GM23338 (cell line): ENCODE results near the gene TULP4.

Source experiments
- CREB1 ChIP-seq: fragments of 250-450 bp; sonication (Bioruptor Pico); IDR thresholded peaks from 2 replicates; pipeline ENCODE4 v1.5.0; 2020; ENCODE audit warnings: low read depth, mild to moderate bottlenecking, moderate library complexity
- EZH2 ChIP-seq: fragments of 200-600 bp; sonication (generic); IDR thresholded peaks from one replicate; pipeline ENCODE4 v1.8.0; 2017; ENCODE audit warnings: antibody characterized with exemption, mild to moderate bottlenecking, low read depth; ENCODE audit not compliant: unreplicated experiment
- EZH2phosphoT487 ChIP-seq: fragments of 200-600 bp; sonication (generic); IDR thresholded peaks from one replicate; pipeline ENCODE4 v1.8.1; 2018; ENCODE audit warnings: antibody characterized with exemption; ENCODE audit not compliant: unreplicated experiment
- JUNB ChIP-seq: IDR thresholded peaks from one replicate; pipeline ENCODE4 v1.6.1; 2016; ENCODE audit warnings: antibody characterized with exemption; ENCODE audit not compliant: unreplicated experiment
- NANOG ChIP-seq: IDR thresholded peaks from 2 replicates; pipeline ENCODE4 v1.6.1; 2016; ENCODE audit warnings: antibody characterized with exemption, borderline replicate concordance
- POLR2AphosphoS5 ChIP-seq: IDR thresholded peaks from 2 replicates; pipeline ENCODE4 v1.6.1; 2016; ENCODE audit warnings: antibody characterized with exemption, low read depth
- REST ChIP-seq: IDR thresholded peaks from one replicate; pipeline ENCODE4 v1.6.1; 2018; ENCODE audit warnings: antibody characterized with exemption; ENCODE audit not compliant: unreplicated experiment
- STAT1 ChIP-seq: IDR thresholded peaks from one replicate; pipeline ENCODE4 v1.6.1; 2016; ENCODE audit warnings: antibody characterized with exemption; ENCODE audit not compliant: unreplicated experiment
- ZNF331 ChIP-seq: fragments of 250-450 bp; sonication (Bioruptor Pico); IDR thresholded peaks from 2 replicates; pipeline ENCODE4 v1.5.0; 2020; ENCODE audit warnings: low read depth, mild to moderate bottlenecking, moderate library complexity
- TF ChIP-seq, protein P1 (sequence below), 2 experiments: fragments of 200-600 bp in 1 of 2; sonication (generic) in 1 of 2; conservative IDR thresholded peaks; 2 replicates each; pipeline versions ENCODE4 v1.5.1 to v1.6.1; 2016 to 2017; ENCODE audit warnings: antibody characterized with exemption in 2 of 2, low read depth in 2 of 2, mild to moderate bottlenecking in 2 of 2, moderate library complexity in 1 of 2

GRCh38 chr6:158499601-158500000, 187.3 kb downstream of the TULP4 start:
- TF ChIP-seq, protein P1, sequence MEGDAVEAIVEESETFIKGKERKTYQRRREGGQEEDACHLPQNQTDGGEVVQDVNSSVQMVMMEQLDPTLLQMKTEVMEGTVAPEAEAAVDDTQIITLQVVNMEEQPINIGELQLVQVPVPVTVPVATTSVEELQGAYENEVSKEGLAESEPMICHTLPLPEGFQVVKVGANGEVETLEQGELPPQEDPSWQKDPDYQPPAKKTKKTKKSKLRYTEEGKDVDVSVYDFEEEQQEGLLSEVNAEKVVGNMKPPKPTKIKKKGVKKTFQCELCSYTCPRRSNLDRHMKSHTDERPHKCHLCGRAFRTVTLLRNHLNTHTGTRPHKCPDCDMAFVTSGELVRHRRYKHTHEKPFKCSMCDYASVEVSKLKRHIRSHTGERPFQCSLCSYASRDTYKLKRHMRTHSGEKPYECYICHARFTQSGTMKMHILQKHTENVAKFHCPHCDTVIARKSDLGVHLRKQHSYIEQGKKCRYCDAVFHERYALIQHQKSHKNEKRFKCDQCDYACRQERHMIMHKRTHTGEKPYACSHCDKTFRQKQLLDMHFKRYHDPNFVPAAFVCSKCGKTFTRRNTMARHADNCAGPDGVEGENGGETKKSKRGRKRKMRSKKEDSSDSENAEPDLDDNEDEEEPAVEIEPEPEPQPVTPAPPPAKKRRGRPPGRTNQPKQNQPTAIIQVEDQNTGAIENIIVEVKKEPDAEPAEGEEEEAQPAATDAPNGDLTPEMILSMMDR (conservative IDR thresholded peaks at IDR 0.05; ENCODE audit: low read depth in 2 of 2): no peak
- TF ChIP-seq JUNB (no peak), EZH2 (no peak), POLR2AphosphoS5 (no peak), CREB1 (no peak), REST (no peak), STAT1 (no peak), EZH2phosphoT487 (no peak), NANOG (no peak), ZNF331 (CRISPR knock-in tag) (no peak)
